Subcutaneous abdominal adipose tissue (tissue), 5 donors: ENCODE measurements around the gene TYRO3.

Experiments used
- H3K27ac ChIP-seq: one replicate; pipeline ENCODE4 v1.7.0; 2013; ENCODE audit warnings: low read depth, mild to moderate bottlenecking, inconsistent platforms, low read length, moderate library complexity
- H3K27me3 ChIP-seq, 5 donors: one replicate each; pipeline ENCODE4 v1.7.0; 2013; ENCODE audit warnings: low read length in 5 of 5, inconsistent platforms in 1 of 5; ENCODE audit not compliant: control insufficient read depth in 5 of 5, insufficient read depth in 4 of 5
- H3K36me3 ChIP-seq, 5 donors: one replicate each; pipeline ENCODE4 v1.7.0; 2013; ENCODE audit warnings: low read length in 5 of 5; ENCODE audit not compliant: control insufficient read depth in 5 of 5, insufficient read depth in 5 of 5
- H3K4me1 ChIP-seq, 5 donors: one replicate each; pipeline ENCODE4 v1.7.0; 2013; ENCODE audit warnings: low read length in 5 of 5, mild to moderate bottlenecking in 3 of 5, moderate library complexity in 1 of 5; ENCODE audit not compliant: control insufficient read depth in 5 of 5, insufficient read depth in 5 of 5
- H3K4me3 ChIP-seq, 5 donors: one replicate each; pipeline ENCODE4 v1.7.0; 2013; ENCODE audit warnings: low read length in 5 of 5, low read depth in 1 of 5
- H3K9ac ChIP-seq, 5 donors: one replicate each; pipeline ENCODE4 v1.7.0; 2013; ENCODE audit warnings: low read length in 5 of 5, mild to moderate bottlenecking in 4 of 5, moderate library complexity in 3 of 5
- H3K9me3 ChIP-seq, 5 donors: one replicate each; pipeline ENCODE4 v1.7.0; 2013; ENCODE audit warnings: low read length in 5 of 5; ENCODE audit not compliant: control insufficient read depth in 5 of 5
- donor health status: healthy.
- donor health status: healthy.
- donor health status: healthy.
- donor health status: healthy.
- donor health status: healthy.

The TYRO3 gene

GRCh38 chr15:41553731-41554130, 5.3 kb upstream of the TYRO3 start:
- H3K4me3 ChIP-seq, result no peak overlapping the region
- H3K9me3 ChIP-seq, result no peaks in the 10 kb centered on the region
- no peak overlapping the region for H3K27ac ChIP-seq
- no peaks in the 10 kb centered on the region for H3K36me3 ChIP-seq
- peaks cover 3 to 40% (median 14%) of the 10 kb centered on the region in 5 donors for H3K4me1 ChIP-seq
- H3K27me3 ChIP-seq, result no peaks in the 10 kb centered on the region
- no peak overlapping the region for H3K9ac ChIP-seq

GRCh38 chr15:41554343-41554742, 4.7 kb upstream of the TYRO3 start:
- H3K9me3 ChIP-seq, result no peaks in the 10 kb centered on the region
- no peak overlapping the region for H3K27ac ChIP-seq
- peaks cover 3 to 40% (median 14%) of the 10 kb centered on the region in 5 donors for H3K4me1 ChIP-seq
- H3K4me3 ChIP-seq, result no peak overlapping the region
- H3K27me3 ChIP-seq, result no peaks in the 10 kb centered on the region
- H3K9ac ChIP-seq, result no peak overlapping the region
- H3K36me3 ChIP-seq, result no peaks in the 10 kb centered on the region

GRCh38 chr15:41554915-41555314, 4.1 kb upstream of the TYRO3 start:
- Histone ChIP-seq H3K27me3 (no peaks in the 10 kb centered on the region), H3K27ac (no peak overlapping the region), H3K36me3 (no peaks in the 10 kb centered on the region), H3K4me1 (peaks cover 3 to 45% (median 20%) of the 10 kb centered on the region in 5 donors), H3K9me3 (no peaks in the 10 kb centered on the region), H3K9ac (no peak overlapping the region), H3K4me3 (no peak overlapping the region)

- Histone ChIP-seq H3K36me3 (peaks cover 0 to 7% (median 0%) of the 10 kb centered on the region in 5 donors), H3K9ac (no peak overlapping the region)
Measured at GRCh38 chr15:41556677-41557076, 2.3 kb upstream of the TYRO3 start.

GRCh38 chr15:41557673-41558399, 1.2 kb upstream of the TYRO3 start:
- Histone ChIP-seq H3K27ac (peak overlapping the region; percentile 27), H3K9me3 (no peaks in the 10 kb centered on the region), H3K36me3 (peaks cover 0 to 12% (median 3%) of the 10 kb centered on the region in 5 donors), H3K4me3 (peak overlapping the region in 4 of 5 donors; percentile 30 to 76 (median 65)), H3K4me1 (peaks cover 6 to 61% (median 49%) of the 10 kb centered on the region in 5 donors), H3K27me3 (no peaks in the 10 kb centered on the region), H3K9ac (peak overlapping the region in 2 of 5 donors; percentile 43 to 56)

More at GRCh38 chr15:41556677-41557076, 2.3 kb upstream of the TYRO3 start:
- Histone ChIP-seq H3K27ac (no peak overlapping the region), H3K4me3 (no peak overlapping the region), H3K27me3 (no peaks in the 10 kb centered on the region), H3K9me3 (no peaks in the 10 kb centered on the region), H3K4me1 (peaks cover 6 to 56% (median 37%) of the 10 kb centered on the region in 5 donors)

GRCh38 chr15:41559239-41559782, 299 bp downstream of the TYRO3 start:
- H3K36me3 ChIP-seq, result peaks cover 0 to 25% (median 12%) of the 10 kb centered on the region in 5 donors
- peak overlapping the region; percentile 30 for H3K27ac ChIP-seq
- peak overlapping the region; percentile 62 to 76 (median 69) for H3K4me3 ChIP-seq
- no peaks in the 10 kb centered on the region for H3K27me3 ChIP-seq
- peaks cover 6 to 62% (median 53%) of the 10 kb centered on the region in 5 donors for H3K4me1 ChIP-seq
- H3K9me3 ChIP-seq, result no peaks in the 10 kb centered on the region
- H3K9ac ChIP-seq, result peak overlapping the region; percentile 26 to 86 (median 76)

- Histone ChIP-seq H3K36me3 (peaks cover 0 to 34% (median 20%) of the 10 kb centered on the region in 5 donors), H3K4me3 (peak overlapping the region in 2 of 5 donors; percentile 25 to 30), H3K27ac (no peak overlapping the region), H3K4me1 (peaks cover 6 to 52% (median 49%) of the 10 kb centered on the region in 5 donors), H3K9ac (peak overlapping the region in 1 of 5 donors; percentile 86), H3K9me3 (no peaks in the 10 kb centered on the region), H3K27me3 (no peaks in the 10 kb centered on the region)
Measured at GRCh38 chr15:41560572-41560874, 1.5 kb downstream of the TYRO3 start.

GRCh38 chr15:41561104-41561776, 2.2 kb downstream of the TYRO3 start:
- Histone ChIP-seq H3K9ac (peak overlapping the region in 1 of 5 donors; percentile 86), H3K36me3 (peaks cover 0 to 34% (median 20%) of the 10 kb centered on the region in 5 donors), H3K4me3 (no peak overlapping the region)

GRCh38 chr15:41561777-41562145, 2.7 kb downstream of the TYRO3 start:
- peaks cover 6 to 55% (median 49%) of the 10 kb centered on the region in 5 donors for H3K4me1 ChIP-seq
- peaks cover 0 to 37% (median 21%) of the 10 kb centered on the region in 5 donors for H3K36me3 ChIP-seq
- no peaks in the 10 kb centered on the region for H3K27me3 ChIP-seq
- H3K9ac ChIP-seq, result no peak overlapping the region
- no peaks in the 10 kb centered on the region for H3K9me3 ChIP-seq
- no peak overlapping the region for H3K27ac ChIP-seq
- H3K4me3 ChIP-seq, result no peak overlapping the region

More at GRCh38 chr15:41561104-41561776, 2.2 kb downstream of the TYRO3 start:
- Histone ChIP-seq H3K27me3 (no peaks in the 10 kb centered on the region), H3K4me1 (peaks cover 6 to 52% (median 48%) of the 10 kb centered on the region in 5 donors), H3K27ac (no peak overlapping the region), H3K9me3 (no peaks in the 10 kb centered on the region)

GRCh38 chr15:41562244-41562643, 3.2 kb downstream of the TYRO3 start:
- Histone ChIP-seq H3K4me1 (peaks cover 6 to 60% (median 51%) of the 10 kb centered on the region in 5 donors), H3K9ac (no peak overlapping the region), H3K9me3 (no peaks in the 10 kb centered on the region), H3K27ac (no peak overlapping the region), H3K36me3 (peaks cover 0 to 37% (median 21%) of the 10 kb centered on the region in 5 donors), H3K4me3 (no peak overlapping the region), H3K27me3 (no peaks in the 10 kb centered on the region)
